ENCODE measurements around the gene CLEC17A.
"Not testable (repeated sequence)": the region's sequence is repeated elsewhere in the genome, so short reads cannot be mapped to it uniquely, and the experiment has no call there.

Gene CLEC17A

DNA sequence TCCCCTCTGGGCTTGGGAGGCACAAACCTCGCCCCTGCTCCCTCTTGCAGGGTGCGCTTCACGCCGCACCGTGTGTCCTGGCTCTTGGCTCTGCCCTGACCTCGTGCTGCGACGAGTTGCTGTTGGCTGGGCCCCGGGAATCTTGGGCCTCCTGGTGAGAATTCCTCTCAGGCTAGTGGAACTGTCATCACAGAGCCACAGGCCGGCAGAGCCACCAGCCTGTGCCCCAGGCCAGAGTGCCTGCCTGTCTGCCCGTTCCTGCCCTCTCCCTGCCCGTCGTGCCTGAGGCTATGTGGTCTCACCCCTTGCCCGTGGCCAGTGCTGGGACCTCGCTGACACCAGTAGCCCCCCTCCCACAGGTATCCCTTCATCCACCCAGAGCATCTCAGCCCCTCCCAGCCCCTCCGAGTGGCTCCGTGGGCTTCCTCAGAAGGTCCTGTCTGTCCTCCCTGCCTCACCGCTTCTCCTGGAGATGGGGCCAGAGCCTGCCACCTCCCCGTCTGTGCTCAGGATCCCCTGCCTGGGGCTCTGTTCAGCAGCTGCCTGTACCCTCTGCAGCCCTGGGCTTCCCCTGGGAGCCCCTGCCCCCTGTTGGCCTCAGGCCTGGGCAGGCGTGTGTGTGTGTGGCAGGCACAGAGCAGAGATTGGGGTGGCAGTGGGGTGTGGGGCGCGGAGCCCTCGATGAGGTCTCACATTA lies 24.4 kb upstream of the CLEC17A start:
- DNase-seq (ENCODE audit: low read depth, low spot score), result peak; percentile 62

DNA sequence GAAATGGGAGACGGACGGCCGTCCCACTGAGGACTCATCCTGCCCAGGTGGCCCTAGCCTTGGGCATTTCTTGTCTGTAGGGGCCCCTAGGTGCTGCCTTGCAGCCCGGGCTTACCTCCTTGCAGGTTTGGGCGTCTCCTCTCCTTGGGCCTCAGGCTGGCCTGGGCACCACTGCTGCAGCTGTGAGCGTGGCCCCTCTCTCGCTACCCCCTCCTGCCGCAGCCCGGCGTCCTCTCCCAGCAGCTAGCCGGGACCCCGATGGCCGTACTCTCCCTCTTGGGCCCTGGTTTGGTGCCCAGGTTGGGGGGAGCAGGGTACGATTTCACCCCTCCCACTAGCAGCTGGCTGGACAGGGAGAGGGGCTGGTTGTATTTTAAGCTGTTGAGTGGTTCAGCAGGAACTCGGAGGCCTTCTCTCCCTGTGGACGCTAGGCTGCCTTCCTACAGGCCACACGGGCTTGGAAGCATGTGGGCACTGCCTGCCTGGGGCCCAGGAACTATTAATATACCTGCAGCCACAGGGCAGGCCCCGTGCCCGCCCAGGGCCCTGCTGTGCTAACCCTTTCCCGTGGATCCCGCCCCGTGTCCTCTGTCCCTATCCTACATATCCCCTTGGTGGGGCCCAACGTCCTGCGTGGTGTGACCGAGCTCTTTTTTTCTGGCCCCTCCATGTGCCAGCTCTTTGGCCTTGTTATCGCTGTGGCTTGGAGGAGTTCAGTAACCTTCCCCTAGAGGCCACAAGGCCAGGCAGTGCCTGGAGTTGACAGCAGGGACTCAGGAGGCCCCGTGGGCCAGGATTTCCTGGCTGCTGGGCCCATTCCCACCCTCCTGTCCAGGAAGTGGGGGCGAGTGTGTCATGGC lies 22.7 kb upstream of the CLEC17A start:
- no peak for DNase-seq (ENCODE audit: low read depth, low spot score)

DNA sequence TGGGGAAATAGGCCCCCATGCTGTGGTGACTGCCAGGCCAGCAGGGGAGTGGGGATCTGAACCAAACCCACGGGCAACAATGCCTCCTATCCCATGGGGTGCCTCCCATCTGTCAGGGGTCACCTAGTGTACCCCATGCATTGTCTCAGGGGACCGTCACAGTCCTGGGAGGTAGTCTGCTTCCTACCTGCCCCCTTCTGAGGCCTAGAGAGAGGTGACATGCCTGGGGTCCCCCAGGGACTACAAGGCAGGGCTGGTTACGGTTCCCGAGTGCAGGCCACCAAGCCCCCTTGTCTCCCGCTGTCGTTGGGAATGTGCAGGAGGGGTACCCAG lies 22.1 kb upstream of the CLEC17A start:
- DNase-seq (ENCODE audit: low read depth, low spot score), result no peak

DNA sequence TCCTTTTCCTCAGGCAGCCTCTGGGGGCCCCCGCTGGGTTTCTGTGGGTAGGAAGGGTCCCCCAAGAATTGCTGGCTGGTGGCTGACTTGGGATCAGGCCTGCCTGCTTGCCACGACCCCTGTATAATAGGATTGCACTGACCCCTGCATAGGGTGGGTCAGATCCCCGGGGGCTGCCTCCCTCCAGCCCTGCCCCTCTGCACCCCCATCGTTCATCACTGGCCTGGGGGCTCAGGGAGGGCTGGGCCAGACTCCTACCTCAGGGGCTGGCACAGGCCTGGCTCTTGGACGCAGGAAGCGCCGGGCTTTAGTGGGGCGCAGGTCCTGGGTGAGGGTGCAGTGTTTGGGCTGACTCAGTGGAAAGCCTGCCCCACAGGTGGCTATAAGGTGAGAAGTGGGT lies 21.6 kb upstream of the CLEC17A start:
- DNase-seq (ENCODE audit: low read depth, low spot score), result no peak

DNA sequence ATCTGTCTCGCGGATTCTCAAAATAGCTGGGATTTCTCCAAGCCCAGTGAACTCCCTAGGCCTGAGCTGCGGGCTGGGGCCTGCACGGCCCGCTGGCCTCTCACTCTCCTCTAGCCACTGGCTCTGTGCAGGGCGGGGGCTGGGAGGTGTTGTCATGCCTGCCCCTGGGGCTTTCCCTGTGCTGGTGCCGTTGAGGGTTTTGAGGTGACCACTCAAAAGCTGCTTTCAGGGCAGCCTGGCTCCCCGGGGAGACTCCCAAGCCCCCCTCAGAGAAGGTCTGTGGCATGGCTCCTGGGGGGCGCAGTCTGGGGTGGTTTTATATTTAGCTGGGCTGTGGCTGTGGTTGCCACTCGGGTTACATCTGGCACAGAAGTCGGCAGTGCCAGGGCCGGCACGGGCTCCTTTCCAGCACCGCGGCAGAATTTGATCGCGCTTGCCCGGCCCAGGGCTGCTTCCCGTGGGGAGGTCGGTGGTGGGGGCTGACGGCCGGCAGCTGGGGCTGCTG lies 21.0 kb upstream of the CLEC17A start:
- DNase-seq (ENCODE audit: low read depth, low spot score), result peak; percentile 64

DNA sequence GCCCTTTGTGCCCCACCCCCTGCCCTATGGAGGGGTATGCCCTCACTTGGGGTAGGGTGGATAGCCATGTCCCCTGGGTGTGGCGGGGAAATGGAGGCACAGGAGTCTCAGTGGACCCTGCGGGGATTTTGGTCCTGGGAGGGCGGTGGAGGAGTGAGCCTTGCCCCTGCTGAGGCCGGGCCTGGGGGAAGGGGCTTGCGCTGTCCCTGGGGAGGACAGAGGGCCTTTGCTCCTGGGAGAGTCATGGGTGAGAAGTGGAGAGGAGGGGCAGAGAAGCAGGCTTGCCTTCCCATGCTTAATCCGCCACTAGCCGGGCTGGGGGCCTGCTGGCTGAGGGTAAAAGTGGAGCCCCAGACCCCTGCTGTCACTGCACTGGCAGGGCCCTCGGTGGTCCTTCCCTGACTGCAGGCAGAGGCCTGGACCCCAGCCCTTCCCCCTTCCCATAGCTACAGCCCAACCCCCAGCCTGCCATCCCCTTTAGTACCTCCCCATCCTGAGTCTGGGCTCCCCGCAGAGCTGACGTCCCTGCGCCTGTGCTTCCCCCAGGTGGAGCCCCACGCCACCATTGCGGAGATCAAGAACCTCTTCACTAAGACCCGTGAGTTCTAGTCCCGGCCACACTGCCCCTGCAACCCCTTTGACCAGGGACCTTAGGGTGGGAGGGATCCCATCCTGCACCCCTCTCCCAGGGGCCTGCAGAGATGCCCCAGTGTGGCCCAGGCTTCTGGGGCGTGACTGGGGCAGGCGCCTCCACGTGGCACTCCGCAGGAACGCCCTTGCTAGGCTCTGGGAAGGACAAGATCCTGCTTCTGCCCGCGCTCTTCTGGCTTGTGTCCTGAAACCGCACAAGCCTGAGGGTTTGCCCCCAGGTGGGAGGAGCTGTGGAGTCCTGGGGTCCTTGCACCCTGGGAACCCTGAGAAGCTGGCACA lies 20.0 kb upstream of the CLEC17A start:
- no peak for DNase-seq (ENCODE audit: low read depth, low spot score)

DNA sequence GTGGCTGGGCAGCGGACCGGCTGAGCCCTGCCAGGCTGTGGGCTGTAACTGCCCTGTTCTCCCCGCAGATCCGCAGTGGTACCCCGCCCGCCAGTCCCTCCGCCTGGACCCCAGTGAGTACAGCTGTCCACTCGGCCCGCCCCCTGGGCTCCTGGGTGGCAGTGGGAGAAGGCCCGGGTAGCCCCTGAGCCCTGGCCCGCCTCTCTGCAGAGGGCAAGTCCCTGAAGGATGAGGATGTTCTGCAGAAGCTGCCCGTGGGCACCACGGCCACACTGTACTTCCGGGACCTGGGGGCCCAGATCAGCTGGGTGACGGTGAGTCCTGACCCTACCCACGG lies 19.3 kb upstream of the CLEC17A start:
- DNase-seq (ENCODE audit: low read depth, low spot score), result no peak

DNA sequence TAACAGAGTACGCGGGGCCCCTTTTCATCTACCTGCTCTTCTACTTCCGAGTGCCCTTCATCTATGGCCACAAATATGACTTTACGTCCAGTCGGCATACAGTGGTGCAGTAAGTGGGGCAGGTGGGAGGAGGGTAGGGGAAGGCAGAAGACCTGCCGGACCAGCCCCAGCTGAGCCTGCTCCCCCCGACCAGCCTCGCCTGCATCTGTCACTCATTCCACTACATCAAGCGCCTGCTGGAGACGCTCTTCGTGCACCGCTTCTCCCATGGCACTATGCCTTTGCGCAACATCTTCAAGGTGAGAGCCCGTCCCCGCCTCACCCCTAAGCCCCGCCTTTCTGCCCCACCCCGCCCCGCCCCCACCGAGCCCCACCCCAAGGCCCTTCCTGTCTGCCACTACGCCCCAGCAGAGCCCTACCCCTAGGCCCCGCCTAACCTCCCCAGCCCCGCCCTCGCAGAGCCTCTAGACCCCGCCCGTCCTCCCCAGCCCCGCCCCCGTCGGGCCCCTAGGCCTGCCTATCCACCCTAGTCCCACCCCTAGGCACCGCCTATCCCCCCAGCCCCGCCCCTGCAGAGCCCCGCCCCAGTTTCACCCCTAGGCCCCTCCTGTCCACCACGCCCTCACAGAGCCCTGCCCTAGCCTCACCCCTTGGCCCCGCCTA lies 18.8 kb upstream of the CLEC17A start:
- DNase-seq (ENCODE audit: low read depth, low spot score), result no peak

DNA sequence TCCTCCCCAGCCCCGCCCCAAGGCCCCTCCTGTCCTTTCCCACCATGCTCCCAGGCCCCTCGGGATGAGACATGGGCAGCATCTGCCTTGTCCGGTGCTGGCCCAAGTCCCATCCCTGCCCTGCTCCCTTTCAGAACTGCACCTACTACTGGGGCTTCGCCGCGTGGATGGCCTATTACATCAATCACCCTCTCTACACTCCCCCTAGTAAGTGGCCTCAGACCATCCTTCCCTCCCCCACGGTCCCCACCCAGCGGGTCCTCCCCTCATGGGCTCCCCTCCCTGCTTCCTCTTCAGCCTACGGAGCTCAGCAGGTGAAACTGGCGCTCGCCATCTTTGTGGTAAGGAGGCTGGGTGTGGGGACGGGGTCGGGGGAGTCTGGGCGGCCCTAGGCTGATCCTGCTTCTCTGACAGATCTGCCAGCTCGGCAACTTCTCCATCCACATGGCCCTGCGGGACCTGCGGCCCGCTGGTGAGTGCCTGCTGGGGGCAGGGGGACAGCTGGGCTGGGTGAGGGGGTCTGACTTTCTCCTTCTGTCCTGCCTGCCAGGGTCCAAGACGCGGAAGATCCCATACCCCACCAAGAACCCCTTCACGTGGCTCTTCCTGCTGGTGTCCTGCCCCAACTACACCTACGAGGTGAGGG lies 18.1 kb upstream of the CLEC17A start:
- not testable (repeated sequence) for DNase-seq (ENCODE audit: low read depth, low spot score)

DNA sequence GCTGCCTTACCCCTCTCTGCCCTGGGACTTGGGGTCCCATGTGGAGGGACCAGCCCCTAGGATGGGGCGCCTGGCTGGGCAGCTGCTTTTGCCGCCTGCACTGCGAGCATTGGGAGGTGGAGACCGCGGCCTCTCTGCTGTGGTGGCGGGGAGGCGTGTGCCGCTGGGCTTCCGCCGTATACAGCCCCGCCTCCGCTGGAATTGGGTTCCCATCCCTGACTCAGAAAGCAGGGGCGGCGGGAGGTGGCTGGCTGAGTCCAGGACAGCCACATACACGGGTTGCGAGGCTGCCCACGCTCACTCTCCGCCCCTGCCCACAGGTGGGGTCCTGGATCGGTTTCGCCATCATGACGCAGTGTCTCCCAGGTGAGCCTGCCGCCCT lies 17.6 kb upstream of the CLEC17A start:
- no peak for DNase-seq (ENCODE audit: low read depth, low spot score)

DNA sequence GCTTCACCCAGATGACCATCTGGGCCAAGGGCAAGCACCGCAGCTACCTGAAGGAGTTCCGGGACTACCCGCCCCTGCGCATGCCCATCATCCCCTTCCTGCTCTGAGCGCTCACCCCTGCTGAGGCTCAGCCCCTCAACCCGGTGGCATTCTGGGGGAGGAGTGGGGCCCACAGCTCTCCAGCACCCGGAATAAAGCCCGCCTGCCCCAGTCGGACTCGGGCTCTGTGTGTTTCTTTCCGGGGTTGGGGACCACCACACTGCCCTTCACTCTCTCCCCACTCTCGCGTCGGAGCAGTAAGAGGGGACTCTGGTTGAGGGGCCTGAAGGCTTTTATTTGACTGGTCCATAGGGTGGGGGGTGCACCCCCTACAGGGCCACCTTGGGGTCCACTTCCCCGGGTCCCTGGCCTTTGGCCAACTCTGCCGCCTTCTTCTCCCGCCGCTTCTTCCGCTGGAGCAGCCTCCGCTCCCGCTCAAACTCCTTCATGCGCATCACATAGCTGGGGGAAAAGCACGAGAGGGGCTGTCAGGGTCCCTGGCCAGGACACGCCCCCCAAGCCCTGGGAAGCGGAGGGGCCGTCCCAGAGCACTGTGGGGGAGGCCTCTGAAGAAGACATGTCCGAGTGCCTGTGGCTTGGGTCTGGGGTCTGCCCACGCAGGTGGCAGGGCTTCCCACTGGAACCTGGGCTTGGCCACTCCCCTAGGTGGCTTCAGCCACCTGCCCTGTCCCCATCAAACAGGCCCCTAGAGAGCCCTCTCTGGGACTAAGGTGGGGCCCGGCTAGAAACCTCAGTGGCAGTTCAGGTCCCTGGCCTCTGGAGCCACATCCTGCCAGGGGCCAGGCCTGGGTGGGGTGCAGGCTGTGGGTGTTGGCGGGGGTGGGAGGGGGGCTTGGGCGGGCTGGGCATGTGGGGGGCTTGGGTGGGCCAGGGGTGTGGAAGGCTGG lies 16.8 kb upstream of the CLEC17A start:
- DNase-seq (ENCODE audit: low read depth, low spot score), result no peak

DNA sequence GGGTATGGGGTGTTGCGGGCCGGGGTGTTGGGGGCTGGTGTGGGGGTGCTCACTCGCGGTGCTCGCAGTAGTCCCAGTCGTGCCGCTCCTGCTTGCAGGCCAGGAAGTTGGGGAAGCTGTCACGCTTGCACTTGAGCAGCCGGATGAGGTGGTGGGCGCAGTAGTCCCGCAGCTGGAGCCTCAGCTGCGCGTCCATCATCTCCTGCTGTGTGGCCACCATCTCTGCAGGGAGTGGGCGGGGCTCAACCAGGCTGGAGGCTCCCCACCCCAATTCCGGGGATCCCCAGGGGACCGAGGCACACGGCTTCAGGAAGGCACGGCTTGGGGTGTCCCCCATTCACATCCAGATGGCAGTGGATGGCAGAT lies 16.2 kb upstream of the CLEC17A start:
- no peak for DNase-seq (ENCODE audit: low read depth, low spot score)

DNA sequence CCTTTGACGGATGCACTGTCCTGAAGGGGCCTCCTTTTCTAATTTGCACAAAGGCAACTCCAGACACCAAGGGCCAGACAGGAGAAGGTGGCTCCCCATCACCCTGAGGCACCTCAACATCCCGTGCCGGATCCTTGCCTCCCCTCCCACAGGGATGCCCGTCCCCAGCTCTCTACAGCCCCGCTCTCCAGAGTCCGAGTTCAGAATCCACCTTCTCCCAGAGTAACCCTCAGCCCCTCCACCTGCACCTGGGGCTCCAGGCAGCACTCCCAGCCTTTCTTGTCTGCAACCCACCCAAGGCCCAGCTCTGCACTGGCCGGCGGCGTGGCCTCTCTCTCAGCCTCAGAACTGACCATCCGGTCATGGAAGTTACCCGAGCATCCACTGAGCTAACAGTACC lies 15.8 kb upstream of the CLEC17A start:
- DNase-seq (ENCODE audit: low read depth, low spot score), result no peak

DNA sequence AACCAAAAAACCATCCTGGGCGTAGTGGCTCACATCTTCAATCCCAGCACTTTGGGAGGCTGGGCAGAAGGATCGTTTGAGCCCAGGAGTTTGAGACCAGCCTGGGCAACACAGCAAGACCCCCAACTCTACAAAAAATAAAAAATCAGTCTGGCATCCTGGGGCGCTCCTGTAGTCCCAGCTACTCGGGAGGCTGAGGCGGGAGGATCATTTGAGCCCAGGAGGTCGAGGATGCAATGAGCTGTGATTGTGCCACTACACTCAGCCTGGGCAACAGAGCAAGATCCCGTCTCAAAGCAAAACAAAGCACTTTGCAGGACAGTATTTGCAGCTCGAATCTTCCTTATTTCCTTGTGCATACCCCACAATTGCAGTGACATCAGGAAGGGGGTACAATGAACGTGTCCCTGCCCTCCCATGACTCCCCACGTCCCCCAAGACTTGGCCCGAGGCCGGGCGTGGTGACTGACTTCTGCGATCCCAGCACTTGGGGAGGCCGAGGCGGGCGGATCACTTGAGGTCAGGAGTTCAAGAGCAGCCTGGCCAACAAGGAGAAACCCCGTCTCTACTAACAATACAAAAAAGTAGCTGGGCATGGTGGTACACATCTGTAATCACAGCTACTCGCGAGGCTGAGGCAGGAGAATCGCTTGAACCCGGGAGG lies 11.9 kb upstream of the CLEC17A start:
- no peak for DNase-seq (ENCODE audit: low read depth, low spot score)

DNA sequence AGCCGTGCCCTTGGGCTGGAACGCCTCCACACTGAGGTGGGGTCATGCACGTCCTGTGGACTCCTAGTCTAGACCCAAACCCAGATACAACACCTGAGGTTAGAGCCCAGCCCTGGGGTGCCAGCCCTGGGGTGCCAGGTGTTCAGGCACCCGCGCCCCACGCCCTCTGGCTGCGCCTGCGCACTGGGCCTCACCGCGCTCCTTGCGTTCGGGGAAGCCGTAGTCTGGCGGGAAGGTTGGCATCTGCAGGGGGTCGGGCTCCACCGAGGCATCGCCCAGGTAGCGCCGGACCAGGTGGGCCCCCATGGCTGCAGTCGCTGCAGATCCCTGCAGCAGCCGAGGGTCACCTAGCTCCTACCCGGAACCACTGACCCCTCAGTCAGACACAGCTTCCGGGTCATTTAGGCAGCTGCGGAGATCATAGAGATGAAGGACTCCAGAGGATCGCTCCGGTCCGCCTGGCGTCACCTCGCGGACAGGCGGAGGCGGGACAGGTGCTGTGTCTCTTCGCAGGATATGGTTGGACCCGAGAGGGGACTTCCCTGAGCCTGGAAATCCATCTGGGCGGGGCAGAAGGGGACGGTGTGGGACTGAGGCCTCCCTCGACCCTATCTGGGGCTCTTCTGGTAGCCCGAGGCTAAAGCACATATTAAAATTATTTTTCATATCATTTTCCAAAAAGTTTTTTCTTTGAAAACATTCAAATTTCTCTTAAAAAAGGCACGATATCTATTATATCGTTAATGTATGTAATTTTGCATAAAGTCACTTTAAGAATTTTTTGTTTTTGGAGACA lies 11.0 kb upstream of the CLEC17A start, which contains the start of gene NDUFB7:
TSS of gene NDUFB7 (minus strand) at position 372 of the 796 bp plus-strand sequence. CDS start at position 306, 66 bp downstream.
- peak; percentile 96 for DNase-seq (ENCODE audit: low read depth, low spot score)

DNA sequence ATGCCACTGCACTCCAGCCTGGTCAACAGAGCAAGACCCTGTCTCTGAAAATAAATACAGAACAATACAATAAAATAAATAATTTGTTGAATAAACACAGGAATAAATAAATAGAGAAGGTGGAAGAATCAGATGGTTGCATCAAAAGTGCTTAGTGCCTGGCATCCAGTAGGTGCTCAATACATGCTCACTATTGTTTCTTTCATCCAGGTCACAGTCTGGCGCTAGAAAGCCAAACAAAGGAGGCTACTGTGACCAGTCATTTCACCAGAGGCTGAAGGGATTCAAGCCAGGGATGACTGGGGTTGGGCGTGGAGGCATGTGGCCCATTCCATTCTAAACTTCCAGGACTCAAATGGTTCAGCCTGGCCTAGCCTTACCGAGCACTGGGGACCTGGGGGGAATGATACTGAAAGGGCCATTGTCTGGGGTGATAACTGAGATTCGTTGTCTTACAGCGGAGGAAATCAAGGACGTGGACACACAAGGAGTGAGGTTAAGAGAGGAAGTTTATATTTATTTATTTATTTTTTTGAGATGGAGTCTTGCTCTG lies 7.4 kb upstream of the CLEC17A start:
- DNase-seq (ENCODE audit: low read depth, low spot score), result no peak

DNA sequence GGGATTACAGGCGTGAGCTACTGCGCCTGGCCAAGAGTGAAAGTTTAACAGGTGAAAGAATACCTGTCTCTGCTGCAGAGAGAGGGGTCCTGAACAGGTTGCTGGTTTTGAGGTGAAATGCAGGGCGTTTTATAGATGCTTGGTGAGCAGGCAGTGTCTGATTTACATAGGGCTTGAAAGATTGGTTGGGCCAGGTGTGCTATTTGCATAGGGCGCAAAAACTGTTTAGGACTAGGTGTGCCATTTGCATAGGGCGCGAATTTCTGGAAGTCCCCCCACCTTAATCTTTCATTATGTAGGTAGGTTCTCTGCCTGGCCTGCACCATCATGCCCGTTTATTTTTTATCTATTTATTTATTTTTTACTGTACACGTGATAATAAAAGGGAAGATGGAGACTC lies 6.5 kb upstream of the CLEC17A start:
- DNase-seq (ENCODE audit: low read depth, low spot score), result no peak

DNA sequence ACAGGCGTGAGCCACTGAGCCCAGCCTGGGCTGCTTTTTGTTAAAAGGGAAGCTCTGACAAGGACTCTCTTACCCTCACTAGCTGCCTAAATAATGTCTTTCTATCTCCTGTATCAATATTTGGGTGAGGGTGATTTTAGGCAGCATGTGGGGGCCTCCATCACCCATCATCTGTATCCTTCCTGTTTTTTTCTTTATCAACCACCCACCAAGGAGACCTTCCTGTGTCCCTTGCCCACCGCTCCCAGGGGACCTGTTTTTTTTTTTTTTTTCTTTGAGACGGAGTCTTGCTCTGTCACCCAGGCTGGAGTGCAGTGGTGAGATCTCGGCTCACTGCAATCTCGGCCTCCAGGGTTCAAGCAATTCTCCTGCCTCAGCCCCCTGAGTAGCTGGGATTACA lies 5.6 kb upstream of the CLEC17A start:
- no peak for DNase-seq (ENCODE audit: low read depth, low spot score)

Data from ELF-1 (cell line).